GM19328 (cell line): ENCODE data around the gene FUT8.
"Not testable (repeated sequence)": the region's sequence is repeated elsewhere in the genome, so short reads cannot be mapped to it uniquely, and the experiment has no call there.

Source experiments
- ATAC-seq: cut with Tn5 transposase; IDR thresholded peaks from one replicate; pipeline ENCODE4 v1.9.1; 2021; ENCODE audit warnings: mild to moderate bottlenecking, moderate library complexity; ENCODE audit not compliant: unreplicated experiment

The FUT8 gene

GRCh38 chr14:65604535-65604934 is 192.0 kb downstream of the FUT8 start:
- ATAC-seq = no peak

- no peak for ATAC-seq
These were observed 192.4 kb downstream of the FUT8 start for GRCh38 chr14:65604936-65605335.

GRCh38 chr14:65606460-65606859 is 193.9 kb downstream of the FUT8 start:
- ATAC-seq = no peak

- ATAC-seq = no peak
These were observed 200.7 kb downstream of the FUT8 start for GRCh38 chr14:65613131-65613650.

GRCh38 chr14:65618996-65619395 is 206.5 kb downstream of the FUT8 start:
- ATAC-seq = no peak

GRCh38 chr14:65620195-65620594 is 207.7 kb downstream of the FUT8 start:
- no peak for ATAC-seq

- no peak for ATAC-seq
These were observed 210.2 kb downstream of the FUT8 start for GRCh38 chr14:65622703-65623102.

GRCh38 chr14:65623759-65624158 is 211.2 kb downstream of the FUT8 start:
- ATAC-seq = no peak

- ATAC-seq = no peak
These were observed 214.8 kb downstream of the FUT8 start for GRCh38 chr14:65627315-65627714.

GRCh38 chr14:65628664-65629063 is 216.1 kb downstream of the FUT8 start:
- no peak for ATAC-seq

- no peak for ATAC-seq
These were observed 218.5 kb downstream of the FUT8 start for GRCh38 chr14:65631040-65631439.

- ATAC-seq = no peak
These were observed 220.0 kb downstream of the FUT8 start for GRCh38 chr14:65632487-65632886.

- ATAC-seq = not testable (repeated sequence)
These were observed 221.1 kb downstream of the FUT8 start for GRCh38 chr14:65633666-65634065.

GRCh38 chr14:65637780-65638179 is 225.2 kb downstream of the FUT8 start:
- ATAC-seq = no peak

GRCh38 chr14:65639216-65639615 is 226.7 kb downstream of the FUT8 start:
- ATAC-seq = no peak

- ATAC-seq = no peak
These were observed 238.3 kb downstream of the FUT8 start for GRCh38 chr14:65650826-65651225.

- ATAC-seq = no peak
These were observed 244.0 kb downstream of the FUT8 start for GRCh38 chr14:65656554-65656953.

GRCh38 chr14:65658202-65658601 is 245.7 kb downstream of the FUT8 start:
- no peak for ATAC-seq

GRCh38 chr14:65661865-65662264 is 249.3 kb downstream of the FUT8 start:
- no peak for ATAC-seq

GRCh38 chr14:65664436-65664835 is 251.9 kb downstream of the FUT8 start:
- ATAC-seq = no peak

- no peak for ATAC-seq
These were observed 264.0 kb downstream of the FUT8 start for GRCh38 chr14:65676361-65677014.

GRCh38 chr14:65685572-65685971 is 273.0 kb downstream of the FUT8 start:
- no peak for ATAC-seq

- no peak for ATAC-seq
These were observed 274.2 kb downstream of the FUT8 start for GRCh38 chr14:65686761-65687160.
